Suprapubic skin (tissue), 4 donors: ENCODE measurements around the gene CACNA2D1. TPM values are rescaled to one million over a fixed set of nuclear protein-coding genes. Genes with fewer than 3 reads are reported as not detected.

Experiments used
- DNase-seq, 2 donors: peaks; one replicate each; pipeline ENCODE4 v3.0.0-alpha.2; 2019; ENCODE audit warnings: low spot score in 2 of 2
- H3K27ac ChIP-seq: fragments of 200-600 bp; sonication (generic); one replicate; pipeline ENCODE4 v1.5.1; 2019
- H3K27me3 ChIP-seq: fragments of 200-600 bp; sonication (generic); one replicate; pipeline ENCODE4 v1.5.1; 2019
- H3K36me3 ChIP-seq: fragments of 200-600 bp; sonication (generic); one replicate; pipeline ENCODE4 v1.5.1; 2019
- H3K4me1 ChIP-seq: fragments of 200-600 bp; sonication (generic); one replicate; pipeline ENCODE4 v1.5.1; 2019
- H3K4me3 ChIP-seq: fragments of 200-600 bp; sonication (generic); one replicate; pipeline ENCODE4 v1.5.1; 2019; ENCODE audit warnings: mild to moderate bottlenecking
- H3K9me3 ChIP-seq: fragments of 200-600 bp; sonication (generic); one replicate; pipeline ENCODE4 v1.5.1; 2019
- CTCF ChIP-seq, 2 donors: fragments of 200-600 bp in 1 of 2; fragments of 450-650 bp in 1 of 2; sonication (generic) in 1 of 2; IDR thresholded peaks; one replicate each; pipeline ENCODE4 v1.5.1; 2016 to 2019; ENCODE audit warnings: antibody characterized with exemption in 2 of 2, mild to moderate bottlenecking in 1 of 2, moderate library complexity in 1 of 2
- EP300 ChIP-seq: sonication (generic); formaldehyde crosslinking; IDR thresholded peaks from one replicate; pipeline ENCODE4 v1.6.1; 2017; ENCODE audit warnings: antibody characterized with exemption
- POLR2A ChIP-seq, 2 donors: fragments of 450-650 bp; IDR thresholded peaks; one replicate each; pipeline ENCODE4 v1.6.1; 2017; ENCODE audit warnings: antibody characterized with exemption in 2 of 2, mild to moderate bottlenecking in 2 of 2, moderate library complexity in 2 of 2
- POLR2AphosphoS5 ChIP-seq, 3 donors: sonication (generic); formaldehyde crosslinking; IDR thresholded peaks; one replicate each; pipeline ENCODE4 v1.6.1; 2017; ENCODE audit warnings: antibody characterized with exemption in 3 of 3
- WGBS: methylation state at CpG from one replicate; pipeline ENCODE4 v1.1.5; 2018; 5-methylcytosine and 5-hydroxymethylcytosine counted together
- total RNA-seq, 4 donors: library from RNA; depleted of rRNA; stranded (reverse); fragments of >200 nt; gene quantifications; one replicate each; pipeline ENCODE4 v1.1.0, GENCODE V29; 2016

The CACNA2D1 gene
- total RNA-seq, 4 donors from 2014 or later, result 9.3 to 16.9 (median 10.6) TPM

- TF ChIP-seq POLR2AphosphoS5 (IDR thresholded peaks at IDR 0.05) (no peak), EP300 (no peak), CTCF (IDR thresholded peaks at IDR 0.05) (no peak), POLR2A (IDR thresholded peaks at IDR 0.05) (no peak)
- DNase-seq, result no peak
- WGBS, result 88% methylated on average over 4 of the region's 4 CpGs
- Histone ChIP-seq H3K27me3 (no peaks in the 10 kb centered on the region), H3K36me3 (no peaks in the 10 kb centered on the region), H3K9me3 (peaks cover 13% of the 10 kb centered on the region), H3K4me3 (no peak overlapping the region), H3K4me1 (no peaks in the 10 kb centered on the region), H3K27ac (no peak overlapping the region)
These were observed 138.1 kb downstream of the CACNA2D1 start for GRCh38 chr7:82305347-82306005.

- TF ChIP-seq POLR2AphosphoS5 (IDR thresholded peaks at IDR 0.05) (no peak), CTCF (IDR thresholded peaks at IDR 0.05) (no peak), EP300 (no peak), POLR2A (IDR thresholded peaks at IDR 0.05) (no peak)
- H3K36me3 ChIP-seq, result no peaks in the 10 kb centered on the region
- DNase-seq, result no peak
- no peaks in the 10 kb centered on the region for H3K4me1 ChIP-seq
- WGBS, result 73% methylated on average over 1 of the region's 1 CpG
- no peaks in the 10 kb centered on the region for H3K9me3 ChIP-seq
- H3K4me3 ChIP-seq, result no peak overlapping the region
- H3K27ac ChIP-seq, result no peak overlapping the region
- no peaks in the 10 kb centered on the region for H3K27me3 ChIP-seq
These were observed 148.7 kb downstream of the CACNA2D1 start for GRCh38 chr7:82294865-82295264.

- no peak for DNase-seq
- H3K4me3 ChIP-seq, result no peak overlapping the region
- no peak for TF ChIP-seq CTCF (IDR thresholded peaks at IDR 0.05)
- no peak for TF ChIP-seq EP300
- TF ChIP-seq POLR2AphosphoS5 (IDR thresholded peaks at IDR 0.05), result no peak
- TF ChIP-seq POLR2A (IDR thresholded peaks at IDR 0.05), result no peak
- H3K4me1 ChIP-seq, result no peaks in the 10 kb centered on the region
- H3K27me3 ChIP-seq, result no peaks in the 10 kb centered on the region
- H3K36me3 ChIP-seq, result no peaks in the 10 kb centered on the region
- H3K9me3 ChIP-seq, result no peaks in the 10 kb centered on the region
- H3K27ac ChIP-seq, result no peak overlapping the region
- WGBS, result 77% methylated on average over 1 of the region's 1 CpG
These were observed 149.2 kb downstream of the CACNA2D1 start for GRCh38 chr7:82294382-82294784.

DNA sequence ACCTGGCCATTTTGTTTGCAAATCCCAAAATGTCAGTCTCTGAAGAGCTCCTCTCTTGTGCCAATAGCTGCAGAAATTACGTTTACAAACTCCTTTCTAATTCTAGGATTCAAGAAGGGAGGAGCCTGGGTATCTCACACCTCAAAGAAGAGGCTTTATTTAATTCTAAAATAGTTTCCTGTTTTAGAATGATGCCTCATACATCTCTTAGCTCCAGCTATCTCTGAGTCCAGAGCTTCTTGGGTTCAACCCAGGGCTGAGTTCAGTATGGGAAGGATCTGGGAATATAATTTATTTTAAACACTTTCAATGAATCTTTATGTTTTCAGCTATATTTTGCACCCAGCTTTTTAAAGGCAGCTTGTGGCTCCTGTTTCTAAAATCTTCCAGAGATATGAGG, 150.1 kb downstream of the CACNA2D1 start:
- H3K27me3 ChIP-seq, result no peaks in the 10 kb centered on the region
- no peaks in the 10 kb centered on the region for H3K36me3 ChIP-seq
- H3K9me3 ChIP-seq, result no peaks in the 10 kb centered on the region
- H3K4me1 ChIP-seq, result no peaks in the 10 kb centered on the region
- H3K4me3 ChIP-seq, result no peak overlapping the region
- H3K27ac ChIP-seq, result no peak overlapping the region
- 68% methylated on average over 1 of the region's 1 CpG for WGBS
- TF ChIP-seq EP300, result no peak
- no peak for DNase-seq

- TF ChIP-seq EP300 (no peak), POLR2AphosphoS5 (IDR thresholded peaks at IDR 0.05) (no peak), POLR2A (IDR thresholded peaks at IDR 0.05) (no peak), CTCF (IDR thresholded peaks at IDR 0.05) (no peak)
- H3K27me3 ChIP-seq, result no peaks in the 10 kb centered on the region
- H3K27ac ChIP-seq, result no peak overlapping the region
- no peaks in the 10 kb centered on the region for H3K9me3 ChIP-seq
- 88% methylated on average over 1 of the region's 1 CpG for WGBS
- no peaks in the 10 kb centered on the region for H3K36me3 ChIP-seq
- H3K4me1 ChIP-seq, result no peaks in the 10 kb centered on the region
- no peak overlapping the region for H3K4me3 ChIP-seq
- no peak for DNase-seq
These were observed 151.6 kb downstream of the CACNA2D1 start for GRCh38 chr7:82291931-82292330.

GRCh38 chr7:82289889-82290288, 153.7 kb downstream of the CACNA2D1 start:
- TF ChIP-seq CTCF (IDR thresholded peaks at IDR 0.05) (no peak), EP300 (no peak), POLR2AphosphoS5 (IDR thresholded peaks at IDR 0.05) (no peak), POLR2A (IDR thresholded peaks at IDR 0.05) (no peak)
- no peak overlapping the region for H3K27ac ChIP-seq

More at GRCh38 chr7:82289889-82290288, 153.7 kb downstream of the CACNA2D1 start:
- Histone ChIP-seq H3K4me1 (no peaks in the 10 kb centered on the region), H3K4me3 (no peak overlapping the region), H3K9me3 (no peaks in the 10 kb centered on the region), H3K27me3 (no peaks in the 10 kb centered on the region), H3K36me3 (no peaks in the 10 kb centered on the region)
- DNase-seq, result no peak
- WGBS, result 77% methylated on average over 2 of the region's 2 CpGs
